A549 treated with RU486 at 1 μM for 4 hours (cell line): ENCODE measurements around the gene FSD1. TPM values are rescaled to one million over a fixed set of nuclear protein-coding genes. Genes with fewer than 3 reads are reported as not detected.

Source experiments
- total RNA-seq: library from RNA; stranded (reverse); fragments of 200-300 nt; extraction: Qiagen RNA extraction; gene quantifications from 5 replicates; pipeline ENCODE4 v1.2.3, GENCODE V29; 2022; ENCODE audit warnings: low read depth

The FSD1 gene
- total RNA-seq: 7.4 to 9.0 TPM (median 8.4 TPM) in 5 replicates

GRCh38 chr19:4304538-4305256 is at the start of gene FSD1:
Gene FSD1 (plus strand): TSS chr19:4304598. CDS start chr19:4304747, 149 bp downstream.

GRCh38 chr19:4278419-4279266 is 25.8 kb upstream of the FSD1 start, which contains the start of gene SHD:
Gene SHD (plus strand): TSS chr19:4279266. CDS start chr19:4280064, 798 bp downstream.

GRCh38 chr19:4302243-4302640 is 2.2 kb upstream of the FSD1 start, which contains the start of gene TMIGD2:
Gene TMIGD2 (minus strand): TSS chr19:4302389. CDS start chr19:4302385, 4 bp downstream.

GRCh38 chr19:4338441-4339355 is 34.3 kb downstream of the FSD1 start, which contains the start of gene STAP2:
Gene STAP2 (minus strand): TSS chr19:4338827. CDS start chr19:4338753, 74 bp downstream.

GRCh38 chr19:4343370-4344307 is 39.2 kb downstream of the FSD1 start, which contains the start of gene MPND:
Gene MPND (plus strand): TSS chr19:4343562. CDS start chr19:4343594, 32 bp downstream.

Other genes starting within 250 kb of the FSD1 start
- 13.6 to 21.8 TPM (median 20.0 TPM) in 5 replicates for gene ZBTB7A, start 237.7 kb upstream of the FSD1 start, total RNA-seq
- 100 to 148 TPM (median 145 TPM) in 5 replicates for gene MAP2K2, start 180.5 kb upstream of the FSD1 start, total RNA-seq
- 0.10 to 0.22 TPM (median 0.13 TPM) in 4 of 5 replicates, not detected in the other for gene CREB3L3, start 151.0 kb upstream of the FSD1 start, total RNA-seq
- gene SIRT6, start 122.0 kb upstream of the FSD1 start, total RNA-seq: 18.1 to 34.0 TPM (median 31.4 TPM) in 5 replicates
- 0.12 to 0.39 TPM (median 0.17 TPM) in 5 replicates for gene ANKRD24, start 121.9 kb upstream of the FSD1 start, total RNA-seq
- gene EBI3, start 75.1 kb upstream of the FSD1 start, total RNA-seq: 1.7 to 4.1 TPM (median 3.1 TPM) in 5 replicates
- 18.6 to 23.3 TPM (median 20.7 TPM) in 5 replicates for gene YJU2, start 57.5 kb upstream of the FSD1 start, total RNA-seq
- gene SHD, start 25.3 kb upstream of the FSD1 start, total RNA-seq: not detected in 5 replicates
- not detected in 5 replicates for gene TMIGD2, start 2.2 kb upstream of the FSD1 start, total RNA-seq
- not detected in 5 replicates for gene STAP2, start 34.2 kb downstream of the FSD1 start, total RNA-seq
- 5.8 to 14.0 TPM (median 10.1 TPM) in 5 replicates for gene MPND, start 39.0 kb downstream of the FSD1 start, total RNA-seq
- gene SH3GL1, start 95.9 kb downstream of the FSD1 start, total RNA-seq: 45.3 to 64.3 TPM (median 56.8 TPM) in 5 replicates
- gene CHAF1A, start 98.0 kb downstream of the FSD1 start, total RNA-seq: 22.4 to 26.3 TPM (median 23.7 TPM) in 5 replicates
- gene UBXN6, start 153.2 kb downstream of the FSD1 start, total RNA-seq: 38.4 to 69.4 TPM (median 54.4 TPM) in 5 replicates
- 25.1 to 30.9 TPM (median 29.4 TPM) in 5 replicates for gene HDGFL2, start 167.7 kb downstream of the FSD1 start, total RNA-seq
- 0.42 to 0.61 TPM (median 0.51 TPM) in 5 replicates for gene PLIN4, start 213.9 kb downstream of the FSD1 start, total RNA-seq
- 0.06 to 0.22 TPM (median 0.09 TPM) in 3 of 5 replicates, not detected in the others for gene PLIN5, start 230.6 kb downstream of the FSD1 start, total RNA-seq
- gene LRG1, start 235.4 kb downstream of the FSD1 start, total RNA-seq: 0.02 to 0.14 TPM (median 0.12 TPM) in 4 of 5 replicates, not detected in the other